ENCODE results near the gene FAM219B. TPM values are rescaled to one million over a fixed set of nuclear protein-coding genes. Genes with fewer than 3 reads are reported as not detected.

FAM219B gene
- total and polyA plus RNA-seq, 2 of the 8 experiments (the other 6 are each of a cell fraction or from before 2014, with no cell fraction given) = 57.1 to 66.6 TPM

DNA sequence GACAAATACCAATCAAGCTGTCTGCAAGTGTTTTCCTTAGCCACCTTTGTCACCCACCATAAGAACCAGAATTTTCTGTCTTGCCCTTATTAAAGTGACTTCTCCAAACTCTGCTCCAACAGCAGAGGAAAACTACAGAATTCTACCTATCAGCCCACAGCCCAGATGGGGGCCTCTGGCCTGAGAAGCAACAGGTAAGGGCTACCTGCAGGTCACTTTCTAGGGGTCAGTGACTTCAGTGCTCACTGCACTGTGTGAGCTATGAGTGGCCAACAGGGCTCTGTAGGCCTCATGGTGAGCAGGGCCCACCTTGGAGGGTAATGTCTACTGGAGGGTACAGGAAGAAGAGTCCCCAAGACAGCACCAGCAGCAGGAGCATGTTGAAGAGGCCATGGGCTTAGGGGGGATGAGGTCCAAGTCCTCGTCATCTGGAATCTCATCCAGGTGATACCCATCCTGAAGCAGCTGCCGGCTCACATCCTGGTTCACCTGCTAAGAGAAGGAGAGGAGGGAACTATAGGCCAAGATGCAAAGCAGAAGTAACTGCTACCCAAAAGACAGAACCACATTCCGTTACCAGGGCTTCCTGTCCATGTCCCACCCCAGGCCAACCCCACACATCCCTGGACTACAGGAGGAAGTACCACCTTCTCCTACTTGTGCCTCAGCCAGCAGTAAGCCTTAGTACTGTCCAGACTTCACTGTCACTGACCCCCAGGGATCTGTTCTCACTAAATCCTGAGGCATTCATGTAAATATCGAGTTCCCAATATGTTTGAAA, 4.2 kb downstream of the FAM219B start:
- H3K4me2 ChIP-seq (ENCODE audit: insufficient read depth in 1 of 2, low read depth in 2 of 2, low read length in 2 of 2) = no peak overlapping the region
- no peak overlapping the region for H2BK5ac ChIP-seq (ENCODE audit: low read depth, low read length)
- H3K36me3 ChIP-seq (ENCODE audit: control insufficient read depth in 2 of 4, insufficient read depth in 4 of 4, low read length in 3 of 4) = peaks cover 25 to 65% (median 44%) of the 10 kb centered on the region in 4 experiments
- peaks cover 3 to 11% of the 10 kb centered on the region in 2 experiments for H4K20me1 ChIP-seq (replicated peaks in 1 of 2; ENCODE audit: control insufficient read depth in 1 of 2, insufficient read depth in 2 of 2, low read length in 2 of 2)
- H3K4me3 ChIP-seq (ENCODE audit: extremely low read depth in 1 of 4, insufficient read depth in 2 of 4, low read depth in 3 of 4, low read length in 4 of 4) = no peak overlapping the region
- no peak overlapping the region for H3K27ac ChIP-seq (ENCODE audit: low read depth, low read length)
- H3K9me3 ChIP-seq (ENCODE audit: insufficient read depth in 2 of 2, low read depth in 1 of 2, low read length in 1 of 2) = no peaks in the 10 kb centered on the region
- H3K18ac ChIP-seq (ENCODE audit: extremely low read depth, low read length) = no peak overlapping the region
- no peak overlapping the region for H3K56ac ChIP-seq (replicated peaks; ENCODE audit: insufficient read length, low read depth, low read length)
- H3K79me2 ChIP-seq (ENCODE audit: control insufficient read depth in 1 of 2, insufficient read depth in 2 of 2, low read length in 2 of 2) = peaks cover 0 to 15% of the 10 kb centered on the region in 2 experiments; a peak in 2 of 4 replicates
- no peak overlapping the region for H4K5ac ChIP-seq (ENCODE audit: insufficient read length, low read depth, low read length)
- peaks cover 6% of the 10 kb centered on the region; the same call in 1 of the 2 replicates for H3K23me2 ChIP-seq (ENCODE audit: low read depth, low read length)
- H3K9ac ChIP-seq (replicated peaks in 1 of 4; ENCODE audit: extremely low read depth in 1 of 4, low read depth in 3 of 4, low read length in 3 of 4) = no peak overlapping the region
- no peak overlapping the region for H2AK5ac ChIP-seq (ENCODE audit: low read depth, low read length)
- no peak for FAIRE-seq
- POLR2A ChIA-PET (ENCODE audit: partially characterized antibody) = interaction anchor here (0.7 to 11.9 kb wide), 11 partner anchors 10 to 142 kb away, joined by 3 to 116 read pairs (median 4); partner anchors contain the start of genes COX5A, MPI and RPP25
- no peak overlapping the region for H3K14ac ChIP-seq (ENCODE audit: insufficient read length)
- peaks cover 2 to 4% (median 3%) of the 10 kb centered on the region in 4 experiments for H3K4me1 ChIP-seq (replicated peaks in 1 of 4; ENCODE audit: control insufficient read depth in 3 of 4, insufficient read depth in 4 of 4, low read length in 3 of 4)
- CTCF ChIA-PET (ENCODE audit: partially characterized antibody) = interaction anchor here (0.6 to 7.8 kb wide), 52 partner anchors 8 to 343 kb away, joined by 3 to 54 read pairs (median 7); partner anchors contain the start of genes CPLX3, MPI, RPP25 and ULK3
- H2BK15ac ChIP-seq (ENCODE audit: low read length) = no peak overlapping the region
- no peak overlapping the region for H2AFZ ChIP-seq (ENCODE audit: low read length)
- no peak overlapping the region for H2BK20ac ChIP-seq (ENCODE audit: low read length)
- no peak overlapping the region for H4K91ac ChIP-seq (replicated peaks; ENCODE audit: insufficient read length, low read length)
- no peaks in the 10 kb centered on the region for H3K79me1 ChIP-seq (ENCODE audit: low read depth, low read length)
- no peak overlapping the region for H3K23ac ChIP-seq (ENCODE audit: insufficient read length)
- no peaks in the 10 kb centered on the region for H3K27me3 ChIP-seq (replicated peaks in 1 of 4; ENCODE audit: control insufficient read depth in 3 of 4, extremely low read depth in 1 of 4, insufficient read depth in 3 of 4, low read length in 3 of 4)
- no peak overlapping the region; the same call in 1 of the 2 replicates for H4K8ac ChIP-seq (ENCODE audit: extremely low read depth, insufficient read depth, low read length)
- H2BK12ac ChIP-seq (ENCODE audit: low read depth, low read length) = no peak overlapping the region
- no peak overlapping the region for H3K4ac ChIP-seq (replicated peaks; ENCODE audit: insufficient read length, low read depth, low read length)
- no peak overlapping the region for H2BK120ac ChIP-seq (replicated peaks; ENCODE audit: low read depth, low read length)
- no peak for DNase-seq (ENCODE audit: low read depth in 1 of 2, low spot score in 2 of 2)
- WGBS, 2 experiments (ENCODE audit: extremely low coverage in 1 of 2, insufficient coverage in 1 of 2, insufficient read length in 1 of 2, insufficient replicate concordance in 2 of 2, low coverage in 1 of 2, low lambda C conversion rate in 2 of 2, missing lambda C conversion rate in 1 of 2) = 86% methylated on average over 4 of the region's 4 CpGs; no CpG with 5 or more reads in 1 of the 2 experiments
- no peak for TF ChIP-seq RXRA (IDR thresholded peaks at IDR 0.05; ENCODE audit: insufficient read depth, low read depth, low read length)
- TF ChIP-seq CEBPB (IDR thresholded peaks at IDR 0.05; ENCODE audit: low read depth, low read length) = no peak
- TF ChIP-seq MAX (IDR thresholded peaks at IDR 0.05) = no peak
- no peak for TF ChIP-seq SUZ12 (IDR thresholded peaks at IDR 0.05; ENCODE audit: low read length)

Measured in H1 (cell line).